Hepatocyte (in vitro differentiated cells): Measurements from ENCODE around the gene NNAT.

ENCODE experiments used
- EZH2phosphoT487 ChIP-seq: fragments of 200-600 bp; sonication (generic); IDR thresholded peaks from one replicate; pipeline ENCODE4 v1.6.1; 2018; ENCODE audit warnings: antibody characterized with exemption, mild to moderate bottlenecking, low read depth, moderate library complexity; ENCODE audit not compliant: unreplicated experiment, severe bottlenecking
- TF ChIP-seq, protein P1 (sequence below): fragments of 200-600 bp; sonication (generic); IDR thresholded peaks from 2 replicates; pipeline ENCODE4 v1.5.1; 2016; ENCODE audit warnings: antibody characterized with exemption, mild to moderate bottlenecking; ENCODE audit not compliant: poor library complexity

DNA sequence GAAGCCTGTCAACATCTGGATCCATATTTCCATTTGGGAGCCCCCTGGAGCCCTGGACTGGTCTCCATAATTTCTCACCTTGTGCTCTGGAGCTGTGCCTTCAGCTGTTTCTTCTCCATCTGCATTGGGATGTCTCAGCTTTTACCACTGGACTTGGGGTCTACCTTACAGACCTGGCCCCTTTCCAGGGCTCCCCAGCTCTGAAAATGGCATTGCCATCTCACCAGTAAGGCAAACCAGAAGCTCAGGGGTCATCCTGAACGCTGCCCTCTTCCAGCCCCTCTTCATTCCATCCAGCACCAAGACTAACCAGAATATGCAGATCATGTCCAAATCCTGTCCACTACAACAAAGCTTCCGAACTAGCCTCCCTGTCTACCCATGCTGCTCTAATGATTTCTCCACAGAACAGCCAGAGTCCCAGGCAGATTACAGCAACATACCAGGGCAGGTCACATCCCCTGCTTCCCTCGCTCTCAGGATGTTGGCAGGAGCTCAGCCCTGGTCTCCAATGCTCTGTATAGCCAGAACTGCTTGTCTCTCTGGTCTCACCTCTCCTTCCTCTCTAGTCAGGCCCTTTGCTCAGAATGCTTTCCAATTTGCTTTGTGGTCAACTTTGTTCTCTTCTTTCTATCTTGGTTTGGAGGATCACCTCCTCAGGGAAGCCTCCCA, 17.7 kb upstream of the NNAT start:
- TF ChIP-seq, protein P1, sequence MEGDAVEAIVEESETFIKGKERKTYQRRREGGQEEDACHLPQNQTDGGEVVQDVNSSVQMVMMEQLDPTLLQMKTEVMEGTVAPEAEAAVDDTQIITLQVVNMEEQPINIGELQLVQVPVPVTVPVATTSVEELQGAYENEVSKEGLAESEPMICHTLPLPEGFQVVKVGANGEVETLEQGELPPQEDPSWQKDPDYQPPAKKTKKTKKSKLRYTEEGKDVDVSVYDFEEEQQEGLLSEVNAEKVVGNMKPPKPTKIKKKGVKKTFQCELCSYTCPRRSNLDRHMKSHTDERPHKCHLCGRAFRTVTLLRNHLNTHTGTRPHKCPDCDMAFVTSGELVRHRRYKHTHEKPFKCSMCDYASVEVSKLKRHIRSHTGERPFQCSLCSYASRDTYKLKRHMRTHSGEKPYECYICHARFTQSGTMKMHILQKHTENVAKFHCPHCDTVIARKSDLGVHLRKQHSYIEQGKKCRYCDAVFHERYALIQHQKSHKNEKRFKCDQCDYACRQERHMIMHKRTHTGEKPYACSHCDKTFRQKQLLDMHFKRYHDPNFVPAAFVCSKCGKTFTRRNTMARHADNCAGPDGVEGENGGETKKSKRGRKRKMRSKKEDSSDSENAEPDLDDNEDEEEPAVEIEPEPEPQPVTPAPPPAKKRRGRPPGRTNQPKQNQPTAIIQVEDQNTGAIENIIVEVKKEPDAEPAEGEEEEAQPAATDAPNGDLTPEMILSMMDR, result no peak
- TF ChIP-seq EZH2phosphoT487, result no peak
